Natural killer cell (primary cell): Measurements from ENCODE around the gene DENND5B. TPM values are rescaled to one million over a fixed set of nuclear protein-coding genes. Genes with fewer than 3 reads are reported as not detected.

Experiments
- ATAC-seq, 3 donors: fragments of 150-1000 bp in 2 of 3; fragments of 200-7000 bp in 1 of 3; cut with Tn5 transposase; 1 replicate in 1 of 3; 2 replicates in 2 of 3; pipeline ENCODE4 v1.10.0; 2021; ENCODE audit warnings: mild to moderate bottlenecking in 2 of 3, moderate library complexity in 2 of 3
- DNase-seq, 2 donors: peaks; one replicate each; pipeline versions ENCODE4 v3.0.0 to v3.0.0-alpha.2; 2013 to 2021; ENCODE audit warnings: mixed read lengths in 1 of 2
- H3K27ac ChIP-seq: one replicate; pipeline ENCODE4 v1.5.1; 2013; ENCODE audit warnings: mild to moderate bottlenecking, low read length
- H3K27me3 ChIP-seq: one replicate; pipeline ENCODE4 v1.6.1; 2013; ENCODE audit warnings: low read length; ENCODE audit not compliant: control insufficient read depth, insufficient read depth
- H3K36me3 ChIP-seq: one replicate; pipeline ENCODE4 v1.6.1; 2013; ENCODE audit warnings: low read length; ENCODE audit not compliant: control insufficient read depth, insufficient read depth
- H3K4me1 ChIP-seq: one replicate; pipeline ENCODE4 v1.6.1; 2013; ENCODE audit warnings: low read length; ENCODE audit not compliant: control insufficient read depth, insufficient read depth
- H3K4me3 ChIP-seq: one replicate; pipeline ENCODE4 v1.5.1; 2013; ENCODE audit warnings: low read length
- H3K9me3 ChIP-seq: one replicate; pipeline ENCODE4 v1.6.1; 2013; ENCODE audit warnings: low read length; ENCODE audit not compliant: control insufficient read depth, insufficient read depth
- H3K27ac Mint-ChIP-seq, 2 donors: one replicate each; pipeline ENCODE4 v1.8.0; 2022; ENCODE audit warnings: mild to moderate bottlenecking in 2 of 2, mixed read lengths in 2 of 2, moderate library complexity in 1 of 2
- H3K27me3 Mint-ChIP-seq, 2 donors: one replicate each; pipeline ENCODE4 v1.8.0; 2022; ENCODE audit warnings: low read depth in 2 of 2, mixed read lengths in 2 of 2
- H3K36me3 Mint-ChIP-seq: one replicate; pipeline ENCODE4 v1.8.0; 2022; ENCODE audit warnings: mixed read lengths
- H3K4me1 Mint-ChIP-seq, 2 donors: one replicate each; pipeline ENCODE4 v1.8.0; 2022; ENCODE audit warnings: mixed read lengths in 2 of 2
- H3K4me3 Mint-ChIP-seq: one replicate; pipeline ENCODE4 v1.8.0; 2022; ENCODE audit warnings: mild to moderate bottlenecking, moderate library complexity, mixed read lengths
- H3K9me3 Mint-ChIP-seq, 2 donors: one replicate each; pipeline ENCODE4 v1.8.0; 2022; ENCODE audit warnings: mixed read lengths in 2 of 2
- CTCF ChIP-seq: fragments of 200-600 bp; IDR thresholded peaks from one replicate; pipeline ENCODE4 v1.8.0; 2022; ENCODE audit warnings: antibody characterized with exemption
- WGBS: methylation state at CpG from one replicate; pipeline ENCODE4 v1.1.7; 2013; ENCODE audit warnings: missing lambda C conversion rate; ENCODE audit not compliant: insufficient coverage; 5-methylcytosine and 5-hydroxymethylcytosine counted together
- intact Hi-C: fragments of 100-400 bp; cut with micrococcal nuclease; formaldehyde crosslinking; loops from one replicate; pipeline ENCODE4 v1.14.2; 2022
- total RNA-seq, 4 donors: library from RNA; stranded (reverse); fragments of 120-200 nt in 1 of 4; gene quantifications; one replicate each; pipeline versions ENCODE4 v1.2.3 to v1.2.4, GENCODE V29; 2013 to 2022

The DENND5B gene
- total RNA-seq, 3 donors from 2014 or later (not counting 1 experiment from before 2014, with no cell fraction given) = 0.52 to 2.4 (median 0.70) TPM

DNA sequence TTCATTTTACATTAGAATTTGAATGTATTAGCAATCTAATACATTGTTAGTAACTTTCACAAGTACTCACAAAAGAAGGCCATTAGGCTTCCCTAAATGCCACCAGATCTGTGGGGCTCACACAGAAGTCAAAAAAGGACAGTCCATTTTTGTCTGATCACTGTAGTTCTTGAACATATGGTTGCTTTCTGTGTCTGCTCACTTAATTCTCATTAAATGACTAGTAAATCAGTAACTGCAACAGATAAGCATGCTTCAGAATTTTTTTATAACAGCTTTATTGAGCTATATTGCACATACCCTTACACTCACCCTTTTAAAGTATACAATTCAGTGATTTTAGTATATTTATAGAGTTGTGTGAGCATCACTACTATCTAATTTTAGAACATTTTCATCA is 71.4 kb downstream of the DENND5B start:
- Mint-ChIP-seq H3K27ac (no peak overlapping the region), H3K36me3 (no peaks in the 10 kb centered on the region), H3K4me1 (no peaks in the 10 kb centered on the region), H3K4me3 (no peak overlapping the region), H3K9me3 (no peaks in the 10 kb centered on the region), H3K27me3 (peaks cover 0 to 2% of the 10 kb centered on the region in 2 donors)
- Histone ChIP-seq H3K36me3 (no peaks in the 10 kb centered on the region), H3K27ac (no peak overlapping the region), H3K4me3 (no peak overlapping the region), H3K4me1 (no peaks in the 10 kb centered on the region), H3K9me3 (no peaks in the 10 kb centered on the region), H3K27me3 (no peaks in the 10 kb centered on the region)
- no peak for TF ChIP-seq CTCF
- no peak for ATAC-seq
- no peak for DNase-seq
- intact Hi-C loops = no loop called here

- no peak for TF ChIP-seq CTCF
- Mint-ChIP-seq H3K9me3 (no peaks in the 10 kb centered on the region), H3K27me3 (peaks cover 0 to 2% of the 10 kb centered on the region in 2 donors), H3K27ac (no peak overlapping the region), H3K4me3 (no peak overlapping the region), H3K36me3 (no peaks in the 10 kb centered on the region), H3K4me1 (no peaks in the 10 kb centered on the region)
- 85% methylated on average over 4 of the region's 4 CpGs for WGBS
- intact Hi-C loops = no loop called here
- Histone ChIP-seq H3K36me3 (no peaks in the 10 kb centered on the region), H3K4me1 (no peaks in the 10 kb centered on the region), H3K4me3 (no peak overlapping the region), H3K27ac (no peak overlapping the region), H3K27me3 (no peaks in the 10 kb centered on the region), H3K9me3 (no peaks in the 10 kb centered on the region)
- ATAC-seq (no peak), DNase-seq (no peak)
Observed at GRCh38 chr12:31518680-31519227, 72.2 kb downstream of the DENND5B start.

- DNase-seq = no peak
- Histone ChIP-seq H3K27me3 (no peaks in the 10 kb centered on the region), H3K9me3 (no peaks in the 10 kb centered on the region), H3K27ac (no peak overlapping the region), H3K4me1 (no peaks in the 10 kb centered on the region), H3K4me3 (no peak overlapping the region), H3K36me3 (no peaks in the 10 kb centered on the region)
- intact Hi-C loops = no loop called here
- no peaks in the 10 kb centered on the region for H3K4me1 Mint-ChIP-seq
- no peak overlapping the region for H3K4me3 Mint-ChIP-seq
- H3K27ac Mint-ChIP-seq = no peak overlapping the region
- 100% methylated on average over 1 of the region's 1 CpG for WGBS
- H3K9me3 Mint-ChIP-seq = no peaks in the 10 kb centered on the region
- no peak for TF ChIP-seq CTCF
- ATAC-seq = no peak
- no peaks in the 10 kb centered on the region for H3K36me3 Mint-ChIP-seq
- peaks cover 0 to 5% of the 10 kb centered on the region in 2 donors for H3K27me3 Mint-ChIP-seq
Observed at GRCh38 chr12:31517994-31518393, 72.9 kb downstream of the DENND5B start.

GRCh38 chr12:31516702-31517101 is 74.2 kb downstream of the DENND5B start:
- no peaks in the 10 kb centered on the region for H3K9me3 Mint-ChIP-seq
- DNase-seq = no peak
- no peak for TF ChIP-seq CTCF
- Histone ChIP-seq H3K9me3 (no peaks in the 10 kb centered on the region), H3K36me3 (no peaks in the 10 kb centered on the region), H3K4me3 (no peak overlapping the region), H3K4me1 (no peaks in the 10 kb centered on the region), H3K27me3 (no peaks in the 10 kb centered on the region), H3K27ac (no peak overlapping the region)
- H3K27ac Mint-ChIP-seq = no peak overlapping the region
- no peak overlapping the region for H3K4me3 Mint-ChIP-seq
- 89% methylated on average over 1 of the region's 2 CpGs for WGBS
- no peaks in the 10 kb centered on the region for H3K36me3 Mint-ChIP-seq
- H3K27me3 Mint-ChIP-seq = peaks cover 0 to 3% of the 10 kb centered on the region in 2 donors
- ATAC-seq = no peak
- no peaks in the 10 kb centered on the region for H3K4me1 Mint-ChIP-seq
- intact Hi-C loops = no loop called here
